Cardiac muscle cell (in vitro differentiated cells and primary cell): Measurements from ENCODE around the gene ADAM17. TPM values are rescaled to one million over a fixed set of nuclear protein-coding genes. Genes with fewer than 3 reads are reported as not detected.

ENCODE experiments used
- DNase-seq, 2 donors: peaks; one replicate each; pipeline versions ENCODE4 v3.0.0 to v3.0.0-alpha.2; 2010 to 2017; ENCODE audit warnings: low read depth in 1 of 2, low spot score in 1 of 2
- H3K27ac ChIP-seq: fragments of 200-600 bp; sonication (generic); 2 replicates; pipeline ENCODE4 v1.5.1; 2016
- H3K27me3 ChIP-seq: fragments of 200-600 bp; sonication (generic); 2 replicates; pipeline ENCODE4 v1.6.0; 2016; ENCODE audit warnings: control low read depth
- H3K36me3 ChIP-seq: fragments of 200-600 bp; sonication (generic); 2 replicates; pipeline ENCODE4 v1.5.1; 2016; ENCODE audit warnings: control low read depth
- H3K4me1 ChIP-seq: fragments of 200-600 bp; sonication (generic); 2 replicates; pipeline ENCODE4 v1.8.1; 2017; ENCODE audit warnings: low read depth, mild to moderate bottlenecking, mixed run types
- H3K4me3 ChIP-seq: fragments of 200-600 bp; sonication (generic); 2 replicates; pipeline ENCODE4 v1.5.1; 2016; ENCODE audit warnings: mild to moderate bottlenecking
- H3K9me3 ChIP-seq: fragments of 200-600 bp; sonication (generic); 2 replicates; pipeline ENCODE4 v1.5.1; 2017; ENCODE audit warnings: low read depth, mild to moderate bottlenecking, control low read depth
- polyA plus RNA-seq: library from polyadenylated mRNA; unstranded; fragments of >200 nt; fragmentation: Nextera tagmentation; extraction: Ambion mirVana; gene quantifications from 2 replicates; pipeline ENCODE4 v1.2.1, GENCODE V29; 2016
- total RNA-seq: library from RNA; depleted of rRNA; stranded (reverse); fragments of >200 nt; gene quantifications from 2 replicates; pipeline ENCODE4 v1.2.3, GENCODE V29; 2016
- TF ChIP-seq, protein P1 (sequence below): IDR thresholded peaks from 2 replicates; pipeline ENCODE4 v1.5.1; 2012; ENCODE audit warnings: low read depth, mild to moderate bottlenecking, low read length

Gene ADAM17
- total and polyA plus RNA-seq, 2 experiments from 2014 or later, result 23.9 to 32.0 TPM

DNA sequence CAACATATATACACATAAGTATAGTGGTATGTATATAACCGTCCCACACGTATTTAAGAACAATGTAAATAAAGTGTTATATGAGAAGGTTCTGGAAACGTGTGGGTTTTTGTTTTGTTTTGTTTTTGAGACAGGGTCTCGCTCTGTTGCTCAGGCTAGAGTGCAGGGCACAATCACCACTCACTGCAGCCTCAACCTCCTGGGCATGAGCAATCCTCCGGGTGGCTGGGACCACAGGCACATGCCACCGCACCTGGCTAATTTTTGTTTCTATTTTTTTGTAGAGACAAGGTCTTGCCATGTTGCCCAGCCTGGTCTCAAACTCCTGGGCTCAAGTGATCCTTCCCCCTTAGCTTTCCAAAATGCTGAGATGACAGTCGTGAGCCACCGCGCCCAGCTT is 6.2 kb downstream of the ADAM17 start:
- no peaks in the 10 kb centered on the region for H3K27me3 ChIP-seq
- DNase-seq, result no peak
- H3K27ac ChIP-seq, result no peak overlapping the region
- H3K36me3 ChIP-seq, result no peaks in the 10 kb centered on the region
- no peak overlapping the region for H3K4me3 ChIP-seq
- TF ChIP-seq, protein P1, sequence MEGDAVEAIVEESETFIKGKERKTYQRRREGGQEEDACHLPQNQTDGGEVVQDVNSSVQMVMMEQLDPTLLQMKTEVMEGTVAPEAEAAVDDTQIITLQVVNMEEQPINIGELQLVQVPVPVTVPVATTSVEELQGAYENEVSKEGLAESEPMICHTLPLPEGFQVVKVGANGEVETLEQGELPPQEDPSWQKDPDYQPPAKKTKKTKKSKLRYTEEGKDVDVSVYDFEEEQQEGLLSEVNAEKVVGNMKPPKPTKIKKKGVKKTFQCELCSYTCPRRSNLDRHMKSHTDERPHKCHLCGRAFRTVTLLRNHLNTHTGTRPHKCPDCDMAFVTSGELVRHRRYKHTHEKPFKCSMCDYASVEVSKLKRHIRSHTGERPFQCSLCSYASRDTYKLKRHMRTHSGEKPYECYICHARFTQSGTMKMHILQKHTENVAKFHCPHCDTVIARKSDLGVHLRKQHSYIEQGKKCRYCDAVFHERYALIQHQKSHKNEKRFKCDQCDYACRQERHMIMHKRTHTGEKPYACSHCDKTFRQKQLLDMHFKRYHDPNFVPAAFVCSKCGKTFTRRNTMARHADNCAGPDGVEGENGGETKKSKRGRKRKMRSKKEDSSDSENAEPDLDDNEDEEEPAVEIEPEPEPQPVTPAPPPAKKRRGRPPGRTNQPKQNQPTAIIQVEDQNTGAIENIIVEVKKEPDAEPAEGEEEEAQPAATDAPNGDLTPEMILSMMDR, result no peak
- peaks cover 14% of the 10 kb centered on the region for H3K4me1 ChIP-seq
- H3K9me3 ChIP-seq, result no peaks in the 10 kb centered on the region

DNA sequence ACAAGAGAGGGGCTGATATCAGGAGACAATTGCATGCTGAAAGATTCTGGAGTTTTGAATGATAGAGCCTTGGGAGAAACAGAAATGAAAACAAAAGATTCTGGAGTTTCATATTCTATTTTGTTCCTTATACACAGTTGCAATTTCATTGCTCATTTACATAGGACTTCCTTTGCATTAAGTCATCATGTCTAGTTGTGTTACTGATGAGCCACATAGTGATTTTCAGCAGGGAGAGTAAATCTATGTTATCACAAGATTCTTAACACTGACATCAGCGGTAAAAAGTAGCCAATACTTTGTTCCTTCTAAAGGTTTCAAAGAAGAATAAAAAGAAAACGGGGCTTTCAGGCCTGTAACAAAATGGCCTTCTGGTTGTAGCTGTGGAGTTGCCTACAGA is 7.1 kb downstream of the ADAM17 start:
- Histone ChIP-seq H3K9me3 (no peaks in the 10 kb centered on the region), H3K27ac (no peak overlapping the region)
- TF ChIP-seq, protein P1, result no peak

DNA sequence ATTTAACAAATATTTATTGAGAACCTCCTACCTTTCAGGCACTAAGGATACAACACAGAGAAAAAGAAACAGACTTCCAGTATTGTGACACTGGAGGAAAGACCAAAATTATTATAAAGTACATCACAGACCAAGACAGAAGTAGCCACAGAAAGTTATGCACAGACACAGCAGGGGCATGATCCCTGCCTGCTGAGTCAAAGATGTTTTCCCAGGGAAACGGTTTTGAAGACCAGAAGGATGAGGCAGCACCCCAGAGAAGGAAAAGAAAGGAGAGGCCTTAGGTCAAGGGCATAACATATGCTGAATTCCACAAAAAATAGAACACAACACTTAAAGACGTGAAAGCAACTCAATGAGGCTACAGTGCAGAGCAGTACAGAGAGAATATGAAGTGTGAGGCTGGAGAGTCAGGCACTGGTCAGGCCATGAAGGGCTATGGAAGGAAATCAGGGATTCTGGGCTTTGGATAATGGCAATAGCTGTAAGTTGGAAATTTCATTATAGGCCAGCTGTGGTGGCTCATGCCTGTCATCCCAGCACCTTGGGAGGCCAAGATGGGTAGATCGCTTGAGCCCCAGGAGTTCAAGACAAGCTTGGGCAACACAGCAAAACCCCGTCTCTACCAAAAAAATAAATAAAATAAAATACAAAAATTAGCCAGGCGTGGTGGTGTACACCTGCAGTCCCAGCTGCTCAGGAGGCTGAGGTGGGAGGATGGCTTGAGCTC is 8.2 kb downstream of the ADAM17 start:
- H3K36me3 ChIP-seq, result no peaks in the 10 kb centered on the region
- H3K4me3 ChIP-seq, result no peak overlapping the region
- H3K27me3 ChIP-seq, result no peaks in the 10 kb centered on the region
- no peak overlapping the region for H3K27ac ChIP-seq
- peaks cover 8% of the 10 kb centered on the region for H3K4me1 ChIP-seq
- peak in 1 of 2 donors; percentile 36 for DNase-seq
- no peaks in the 10 kb centered on the region for H3K9me3 ChIP-seq
- TF ChIP-seq, protein P1, result no peak

More for the DNA sequence above, 7.1 kb downstream of the ADAM17 start:
- DNase-seq, result peak in 1 of 2 donors; percentile 32
- Histone ChIP-seq H3K27me3 (no peaks in the 10 kb centered on the region), H3K4me3 (no peak overlapping the region), H3K36me3 (no peaks in the 10 kb centered on the region), H3K4me1 (peaks cover 8% of the 10 kb centered on the region)

GRCh38 chr2:9545502-9545901 is 10.1 kb downstream of the ADAM17 start:
- no peaks in the 10 kb centered on the region for H3K36me3 ChIP-seq
- H3K27me3 ChIP-seq, result no peaks in the 10 kb centered on the region
- no peaks in the 10 kb centered on the region for H3K9me3 ChIP-seq
- no peak overlapping the region for H3K27ac ChIP-seq
- peaks cover 8% of the 10 kb centered on the region for H3K4me1 ChIP-seq
- TF ChIP-seq, protein P1, result no peak
- no peak overlapping the region for H3K4me3 ChIP-seq
- no peak for DNase-seq

DNA sequence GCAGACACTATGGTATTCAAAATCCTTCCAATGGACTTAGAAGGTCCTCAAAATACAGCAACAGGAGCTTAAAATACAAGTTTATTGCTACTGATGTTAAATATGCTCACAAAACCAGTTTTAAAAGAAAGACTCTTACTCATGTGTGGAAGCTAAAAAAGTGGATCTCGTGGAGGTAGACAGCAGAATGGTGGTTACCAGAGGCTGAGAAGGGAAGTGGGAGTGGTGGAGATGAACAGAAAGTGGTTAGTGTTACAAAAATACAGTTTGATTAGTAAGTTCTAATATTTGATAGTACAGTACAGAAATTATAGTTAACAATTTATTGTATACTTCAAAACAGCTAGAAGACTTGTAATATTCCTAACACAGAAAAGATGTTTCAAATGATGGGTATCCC is 12.1 kb downstream of the ADAM17 start:
- no peak overlapping the region for H3K27ac ChIP-seq
- H3K4me1 ChIP-seq, result peaks cover 3% of the 10 kb centered on the region
- TF ChIP-seq, protein P1, result no peak
- no peaks in the 10 kb centered on the region for H3K36me3 ChIP-seq
- no peak for DNase-seq
- H3K27me3 ChIP-seq, result no peaks in the 10 kb centered on the region
- no peak overlapping the region for H3K4me3 ChIP-seq
- no peaks in the 10 kb centered on the region for H3K9me3 ChIP-seq
